Measurements from ENCODE around the gene TULP4.
"Not testable (repeated sequence)": the region's sequence is repeated elsewhere in the genome, so short reads cannot be mapped to it uniquely, and the experiment has no call there.

The TULP4 gene

GRCh38 chr6:158312165-158312564 lies at the start of gene TULP4:
Gene TULP4 (plus strand): TSS chr6:158312465. CDS start chr6:158314017, 1,552 bp downstream.
- DNase-seq: no peak

- DNase-seq: no peak
Measured at GRCh38 chr6:158262755-158263154, 49.5 kb upstream of the TULP4 start.

- no peak for DNase-seq
Measured at GRCh38 chr6:158264180-158264579, 48.1 kb upstream of the TULP4 start.

- no peak for DNase-seq
Measured at GRCh38 chr6:158266131-158266530, 46.1 kb upstream of the TULP4 start.

- no peak for DNase-seq
Measured at GRCh38 chr6:158268361-158269147, 43.7 kb upstream of the TULP4 start.

- DNase-seq: no peak
Measured at GRCh38 chr6:158269657-158270056, 42.6 kb upstream of the TULP4 start.

- DNase-seq: peak in 1 of 4 experiments; percentile 9
Measured at GRCh38 chr6:158270389-158271127, 41.7 kb upstream of the TULP4 start.

GRCh38 chr6:158272324-158272723 lies 39.9 kb upstream of the TULP4 start:
- no peak for DNase-seq

GRCh38 chr6:158278004-158278403 lies 34.3 kb upstream of the TULP4 start:
- DNase-seq: no peak

GRCh38 chr6:158279615-158280014 lies 32.6 kb upstream of the TULP4 start:
- DNase-seq: no peak

- DNase-seq: no peak
Measured at GRCh38 chr6:158283304-158283980, 28.8 kb upstream of the TULP4 start.

- no peak for DNase-seq
Measured at GRCh38 chr6:158284007-158284875, 28.0 kb upstream of the TULP4 start.

- DNase-seq: no peak
Measured at GRCh38 chr6:158284876-158285655, 27.2 kb upstream of the TULP4 start.

GRCh38 chr6:158285656-158286021 lies 26.6 kb upstream of the TULP4 start:
- no peak for DNase-seq

- DNase-seq: no peak
Measured at GRCh38 chr6:158286413-158286812, 25.9 kb upstream of the TULP4 start.

GRCh38 chr6:158287047-158287446 lies 25.2 kb upstream of the TULP4 start:
- no peak for DNase-seq

GRCh38 chr6:158290040-158290439 lies 22.2 kb upstream of the TULP4 start:
- DNase-seq: no peak

GRCh38 chr6:158290659-158291058 lies 21.6 kb upstream of the TULP4 start:
- DNase-seq: peak in 1 of 4 experiments; percentile 12

GRCh38 chr6:158292016-158292415 lies 20.2 kb upstream of the TULP4 start:
- no peak for DNase-seq

- no peak for DNase-seq
Measured at GRCh38 chr6:158293122-158293521, 19.1 kb upstream of the TULP4 start.

GRCh38 chr6:158295976-158296853 lies 16.1 kb upstream of the TULP4 start:
- DNase-seq: not testable (repeated sequence)

Data from activated naive CD4-positive, alpha-beta T cell (primary cell).